Measurements from ENCODE around the gene PALLD.

DNA sequence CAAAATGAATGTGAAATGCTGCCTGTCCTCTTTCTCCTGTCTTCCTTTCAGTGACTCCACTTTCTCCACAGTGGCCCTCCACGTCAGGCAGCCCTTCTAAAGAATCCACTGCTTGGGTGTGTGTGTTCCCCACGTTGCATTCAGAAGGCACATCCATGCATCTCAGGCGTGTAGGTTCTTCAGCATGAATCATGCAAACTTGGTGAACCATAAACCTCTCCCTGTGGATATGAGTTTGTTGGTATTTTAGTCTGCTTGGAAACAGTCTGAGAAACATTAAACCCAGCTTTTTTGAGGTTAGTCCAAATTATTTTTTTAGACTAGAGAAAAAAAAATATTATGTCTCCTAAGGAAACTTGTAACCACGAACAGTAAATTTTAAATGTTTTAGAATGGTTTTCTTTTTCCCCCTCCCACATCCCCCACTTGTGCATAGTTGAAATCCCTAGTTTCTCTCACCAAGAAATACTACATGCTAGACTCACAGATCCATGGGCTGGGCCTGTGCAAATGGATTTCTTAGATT is 261.6 kb downstream of the PALLD start:
- TF ChIP-seq FOXJ3 (CRISPR knock-in tag; IDR thresholded peaks at IDR 0.05; ENCODE audit: borderline replicate concordance) (no peak), ZSCAN12 (CRISPR knock-in tag; IDR thresholded peaks at IDR 0.05) (no peak), ZNF460 (CRISPR knock-in tag; IDR thresholded peaks at IDR 0.05; ENCODE audit: borderline replicate concordance) (no peak), HCFC1 (IDR thresholded peaks at IDR 0.05; ENCODE audit: low read depth, low read length) (no peak), NCOA1 (CRISPR knock-in tag; IDR thresholded peaks at IDR 0.05) (no peak), CBX1 (IDR thresholded peaks at IDR 0.05; ENCODE audit: low read depth) (no peak), MTA3 (CRISPR knock-in tag; IDR thresholded peaks at IDR 0.05) (no peak)
- TF ChIP-seq, protein P1, sequence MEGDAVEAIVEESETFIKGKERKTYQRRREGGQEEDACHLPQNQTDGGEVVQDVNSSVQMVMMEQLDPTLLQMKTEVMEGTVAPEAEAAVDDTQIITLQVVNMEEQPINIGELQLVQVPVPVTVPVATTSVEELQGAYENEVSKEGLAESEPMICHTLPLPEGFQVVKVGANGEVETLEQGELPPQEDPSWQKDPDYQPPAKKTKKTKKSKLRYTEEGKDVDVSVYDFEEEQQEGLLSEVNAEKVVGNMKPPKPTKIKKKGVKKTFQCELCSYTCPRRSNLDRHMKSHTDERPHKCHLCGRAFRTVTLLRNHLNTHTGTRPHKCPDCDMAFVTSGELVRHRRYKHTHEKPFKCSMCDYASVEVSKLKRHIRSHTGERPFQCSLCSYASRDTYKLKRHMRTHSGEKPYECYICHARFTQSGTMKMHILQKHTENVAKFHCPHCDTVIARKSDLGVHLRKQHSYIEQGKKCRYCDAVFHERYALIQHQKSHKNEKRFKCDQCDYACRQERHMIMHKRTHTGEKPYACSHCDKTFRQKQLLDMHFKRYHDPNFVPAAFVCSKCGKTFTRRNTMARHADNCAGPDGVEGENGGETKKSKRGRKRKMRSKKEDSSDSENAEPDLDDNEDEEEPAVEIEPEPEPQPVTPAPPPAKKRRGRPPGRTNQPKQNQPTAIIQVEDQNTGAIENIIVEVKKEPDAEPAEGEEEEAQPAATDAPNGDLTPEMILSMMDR (CRISPR knock-in tag; IDR thresholded peaks at IDR 0.05), result no peak
- TF ChIP-seq, protein P2, sequence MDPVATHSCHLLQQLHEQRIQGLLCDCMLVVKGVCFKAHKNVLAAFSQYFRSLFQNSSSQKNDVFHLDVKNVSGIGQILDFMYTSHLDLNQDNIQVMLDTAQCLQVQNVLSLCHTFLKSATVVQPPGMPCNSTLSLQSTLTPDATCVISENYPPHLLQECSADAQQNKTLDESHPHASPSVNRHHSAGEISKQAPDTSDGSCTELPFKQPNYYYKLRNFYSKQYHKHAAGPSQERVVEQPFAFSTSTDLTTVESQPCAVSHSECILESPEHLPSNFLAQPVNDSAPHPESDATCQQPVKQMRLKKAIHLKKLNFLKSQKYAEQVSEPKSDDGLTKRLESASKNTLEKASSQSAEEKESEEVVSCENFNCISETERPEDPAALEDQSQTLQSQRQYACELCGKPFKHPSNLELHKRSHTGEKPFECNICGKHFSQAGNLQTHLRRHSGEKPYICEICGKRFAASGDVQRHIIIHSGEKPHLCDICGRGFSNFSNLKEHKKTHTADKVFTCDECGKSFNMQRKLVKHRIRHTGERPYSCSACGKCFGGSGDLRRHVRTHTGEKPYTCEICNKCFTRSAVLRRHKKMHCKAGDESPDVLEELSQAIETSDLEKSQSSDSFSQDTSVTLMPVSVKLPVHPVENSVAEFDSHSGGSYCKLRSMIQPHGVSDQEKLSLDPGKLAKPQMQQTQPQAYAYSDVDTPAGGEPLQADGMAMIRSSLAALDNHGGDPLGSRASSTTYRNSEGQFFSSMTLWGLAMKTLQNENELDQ (CRISPR knock-in tag; IDR thresholded peaks at IDR 0.05; ENCODE audit: borderline replicate concordance), result no peak
